ENCODE data around the gene CAPN15.
"Not testable (repeated sequence)": the region's sequence is repeated elsewhere in the genome, so short reads cannot be mapped to it uniquely, and the experiment has no call there.

CAPN15 gene

GRCh38 chr16:595094-595528 is 67.6 kb downstream of the CAPN15 start:
- DNase-seq = no peak

- no peak for DNase-seq
Measured at GRCh38 chr16:595942-596735, 68.6 kb downstream of the CAPN15 start.

GRCh38 chr16:596736-597060 is 69.2 kb downstream of the CAPN15 start:
- DNase-seq = no peak

- not testable (repeated sequence) for DNase-seq
Measured at GRCh38 chr16:597655-598054, 70.1 kb downstream of the CAPN15 start.

- no peak for DNase-seq
Measured at GRCh38 chr16:598823-599739, 71.6 kb downstream of the CAPN15 start.

GRCh38 chr16:600781-601180 is 73.3 kb downstream of the CAPN15 start:
- no peak for DNase-seq

- no peak for DNase-seq
Measured at GRCh38 chr16:603933-604332, 76.4 kb downstream of the CAPN15 start.
